GM23338 (cell line): ENCODE measurements around the gene FAF2. TPM values are rescaled to one million over a fixed set of nuclear protein-coding genes. Genes with fewer than 3 reads are reported as not detected.

ENCODE experiments used
- ATAC-seq: fragments of 200-7000 bp; cut with Tn5 transposase; 3 replicates; pipeline ENCODE4 v1.9.1; 2020
- DNase-seq: peaks from one replicate; pipeline ENCODE4 v3.0.0-alpha.2; 2015; ENCODE audit warnings: low spot score
- H2AFZ ChIP-seq: fragments of 200-600 bp; sonication (generic); 2 replicates; pipeline ENCODE4 v1.8.0; 2016; ENCODE audit warnings: antibody characterized with exemption, mild to moderate bottlenecking, moderate library complexity
- H3F3A ChIP-seq: fragments of 200-600 bp; sonication (generic); replicated peaks from 2 replicates; pipeline ENCODE4 v1.8.0; 2017; ENCODE audit warnings: antibody characterized with exemption, mixed run types, low read depth
- H3K27ac ChIP-seq: fragments of 200-600 bp; sonication (generic); 2 replicates; pipeline ENCODE4 v1.6.1; 2016; ENCODE audit warnings: low read depth
- H3K27me3 ChIP-seq: fragments of 200-600 bp; sonication (generic); 2 replicates; pipeline ENCODE4 v1.8.0; 2016; ENCODE audit warnings: mild to moderate bottlenecking, mixed run types, moderate library complexity; ENCODE audit not compliant: insufficient read depth
- H3K36me3 ChIP-seq: fragments of 200-600 bp; sonication (generic); 2 replicates; pipeline ENCODE4 v1.8.0; 2016; ENCODE audit warnings: mild to moderate bottlenecking; ENCODE audit not compliant: insufficient read depth
- H3K4me1 ChIP-seq: fragments of 200-600 bp; sonication (generic); 2 replicates; pipeline ENCODE4 v1.8.0; 2016; ENCODE audit warnings: mild to moderate bottlenecking, moderate library complexity; ENCODE audit not compliant: insufficient read depth
- H3K4me2 ChIP-seq: fragments of 200-600 bp; sonication (generic); 2 replicates; pipeline ENCODE4 v1.7.1; 2017; ENCODE audit warnings: mixed run types
- H3K4me3 ChIP-seq: fragments of 200-600 bp; sonication (generic); 2 replicates; pipeline ENCODE4 v1.6.1; 2016; ENCODE audit warnings: mixed run types
- H3K79me2 ChIP-seq: fragments of 200-600 bp; sonication (generic); replicated peaks from 2 replicates; pipeline ENCODE4 v1.8.0; 2017; ENCODE audit warnings: mild to moderate bottlenecking; ENCODE audit not compliant: insufficient read depth
- H3K9me2 ChIP-seq: fragments of 200-600 bp; sonication (generic); 2 replicates; pipeline ENCODE4 v1.8.0; 2017; ENCODE audit not compliant: insufficient read depth
- H4K20me1 ChIP-seq: fragments of 200-600 bp; sonication (generic); replicated peaks from 2 replicates; pipeline ENCODE4 v1.8.0; 2017; ENCODE audit warnings: mild to moderate bottlenecking; ENCODE audit not compliant: insufficient read depth
- H3K27ac Mint-ChIP-seq: 2 replicates; pipeline ENCODE4 v1.8.0; 2020; ENCODE audit warnings: inconsistent platforms, mild to moderate bottlenecking, moderate library complexity, mixed read lengths
- H3K27me3 Mint-ChIP-seq: 3 replicates; pipeline ENCODE4 v1.8.0; 2022; ENCODE audit warnings: low read depth, mild to moderate bottlenecking, moderate library complexity, mixed read lengths, inconsistent platforms; ENCODE audit not compliant: insufficient read depth, poor library complexity
- H3K36me3 Mint-ChIP-seq: 3 replicates; pipeline ENCODE4 v1.8.0; 2021; ENCODE audit warnings: low read depth, mild to moderate bottlenecking, inconsistent platforms, moderate library complexity, mixed read lengths
- H3K4me1 Mint-ChIP-seq: 3 replicates; pipeline ENCODE4 v1.8.0; 2020; ENCODE audit warnings: mild to moderate bottlenecking, inconsistent platforms, mixed read lengths
- H3K4me3 Mint-ChIP-seq: 3 replicates; pipeline ENCODE4 v1.8.0; 2021; ENCODE audit warnings: moderate library complexity, mild to moderate bottlenecking, inconsistent platforms, mixed read lengths
- H3K9me3 Mint-ChIP-seq: 3 replicates; pipeline ENCODE4 v1.8.0; 2020; ENCODE audit warnings: moderate library complexity, mild to moderate bottlenecking, inconsistent platforms, mixed read lengths
- CREB1 ChIP-seq: fragments of 250-450 bp; sonication (Bioruptor Pico); IDR thresholded peaks from 2 replicates; pipeline ENCODE4 v1.5.0; 2020; ENCODE audit warnings: low read depth, mild to moderate bottlenecking, moderate library complexity
- JUNB ChIP-seq: IDR thresholded peaks from one replicate; pipeline ENCODE4 v1.6.1; 2016; ENCODE audit warnings: antibody characterized with exemption; ENCODE audit not compliant: unreplicated experiment
- polyA plus RNA-seq: library from polyadenylated mRNA; unstranded; fragments of >200 nt; fragmentation: Nextera tagmentation; extraction: Ambion mirVana; gene quantifications from 2 replicates; pipeline ENCODE4 v1.2.1, GENCODE V29; 2016
- total RNA-seq: library from RNA; depleted of rRNA; stranded (reverse); fragments of >200 nt; shearing (Covaris generic); gene quantifications from 2 replicates; pipeline ENCODE4 v1.2.3, GENCODE V29; 2014
- TF ChIP-seq, protein P1 (sequence below): IDR thresholded peaks from 2 replicates; pipeline ENCODE4 v1.6.1; 2016; ENCODE audit warnings: antibody characterized with exemption
- TF ChIP-seq, protein P2 (sequence below): IDR thresholded peaks from one replicate; pipeline ENCODE4 v1.6.1; 2018; ENCODE audit warnings: antibody characterized with exemption; ENCODE audit not compliant: unreplicated experiment
- TF ChIP-seq, protein P3 (sequence below), 2 experiments: fragments of 200-600 bp in 1 of 2; sonication (generic) in 1 of 2; conservative IDR thresholded peaks; 2 replicates each; pipeline versions ENCODE4 v1.5.1 to v1.6.1; 2016 to 2017; ENCODE audit warnings: antibody characterized with exemption in 2 of 2, low read depth in 2 of 2, mild to moderate bottlenecking in 2 of 2, moderate library complexity in 1 of 2

Gene FAF2
- total and polyA plus RNA-seq, 2 experiments from 2014 or later: 32.8 to 37.6 TPM

DNA sequence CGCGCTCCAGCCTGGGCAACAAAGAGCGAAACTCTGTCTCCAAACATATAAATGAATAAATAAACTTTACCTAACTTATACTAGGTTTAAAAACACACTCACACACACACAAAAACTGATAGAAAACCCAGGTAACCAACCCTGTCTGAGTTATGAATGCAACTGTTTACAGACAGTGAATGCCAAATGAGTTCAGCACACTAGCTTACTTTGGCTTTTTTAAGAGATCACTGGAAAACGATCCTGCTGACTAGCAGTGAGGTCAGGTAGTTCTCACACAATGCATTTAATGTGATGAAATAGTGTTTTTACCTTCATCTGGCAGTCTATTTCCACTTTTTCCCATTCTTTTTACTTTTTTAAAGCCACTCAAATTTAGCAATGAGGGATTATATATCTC, 22.4 kb downstream of the FAF2 start (continued):
- TF ChIP-seq, protein P1, sequence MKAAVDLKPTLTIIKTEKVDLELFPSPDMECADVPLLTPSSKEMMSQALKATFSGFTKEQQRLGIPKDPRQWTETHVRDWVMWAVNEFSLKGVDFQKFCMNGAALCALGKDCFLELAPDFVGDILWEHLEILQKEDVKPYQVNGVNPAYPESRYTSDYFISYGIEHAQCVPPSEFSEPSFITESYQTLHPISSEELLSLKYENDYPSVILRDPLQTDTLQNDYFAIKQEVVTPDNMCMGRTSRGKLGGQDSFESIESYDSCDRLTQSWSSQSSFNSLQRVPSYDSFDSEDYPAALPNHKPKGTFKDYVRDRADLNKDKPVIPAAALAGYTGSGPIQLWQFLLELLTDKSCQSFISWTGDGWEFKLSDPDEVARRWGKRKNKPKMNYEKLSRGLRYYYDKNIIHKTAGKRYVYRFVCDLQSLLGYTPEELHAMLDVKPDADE: no peak
- TF ChIP-seq, protein P2, sequence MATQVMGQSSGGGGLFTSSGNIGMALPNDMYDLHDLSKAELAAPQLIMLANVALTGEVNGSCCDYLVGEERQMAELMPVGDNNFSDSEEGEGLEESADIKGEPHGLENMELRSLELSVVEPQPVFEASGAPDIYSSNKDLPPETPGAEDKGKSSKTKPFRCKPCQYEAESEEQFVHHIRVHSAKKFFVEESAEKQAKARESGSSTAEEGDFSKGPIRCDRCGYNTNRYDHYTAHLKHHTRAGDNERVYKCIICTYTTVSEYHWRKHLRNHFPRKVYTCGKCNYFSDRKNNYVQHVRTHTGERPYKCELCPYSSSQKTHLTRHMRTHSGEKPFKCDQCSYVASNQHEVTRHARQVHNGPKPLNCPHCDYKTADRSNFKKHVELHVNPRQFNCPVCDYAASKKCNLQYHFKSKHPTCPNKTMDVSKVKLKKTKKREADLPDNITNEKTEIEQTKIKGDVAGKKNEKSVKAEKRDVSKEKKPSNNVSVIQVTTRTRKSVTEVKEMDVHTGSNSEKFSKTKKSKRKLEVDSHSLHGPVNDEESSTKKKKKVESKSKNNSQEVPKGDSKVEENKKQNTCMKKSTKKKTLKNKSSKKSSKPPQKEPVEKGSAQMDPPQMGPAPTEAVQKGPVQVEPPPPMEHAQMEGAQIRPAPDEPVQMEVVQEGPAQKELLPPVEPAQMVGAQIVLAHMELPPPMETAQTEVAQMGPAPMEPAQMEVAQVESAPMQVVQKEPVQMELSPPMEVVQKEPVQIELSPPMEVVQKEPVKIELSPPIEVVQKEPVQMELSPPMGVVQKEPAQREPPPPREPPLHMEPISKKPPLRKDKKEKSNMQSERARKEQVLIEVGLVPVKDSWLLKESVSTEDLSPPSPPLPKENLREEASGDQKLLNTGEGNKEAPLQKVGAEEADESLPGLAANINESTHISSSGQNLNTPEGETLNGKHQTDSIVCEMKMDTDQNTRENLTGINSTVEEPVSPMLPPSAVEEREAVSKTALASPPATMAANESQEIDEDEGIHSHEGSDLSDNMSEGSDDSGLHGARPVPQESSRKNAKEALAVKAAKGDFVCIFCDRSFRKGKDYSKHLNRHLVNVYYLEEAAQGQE: no peak
- no peak for TF ChIP-seq JUNB

DNA sequence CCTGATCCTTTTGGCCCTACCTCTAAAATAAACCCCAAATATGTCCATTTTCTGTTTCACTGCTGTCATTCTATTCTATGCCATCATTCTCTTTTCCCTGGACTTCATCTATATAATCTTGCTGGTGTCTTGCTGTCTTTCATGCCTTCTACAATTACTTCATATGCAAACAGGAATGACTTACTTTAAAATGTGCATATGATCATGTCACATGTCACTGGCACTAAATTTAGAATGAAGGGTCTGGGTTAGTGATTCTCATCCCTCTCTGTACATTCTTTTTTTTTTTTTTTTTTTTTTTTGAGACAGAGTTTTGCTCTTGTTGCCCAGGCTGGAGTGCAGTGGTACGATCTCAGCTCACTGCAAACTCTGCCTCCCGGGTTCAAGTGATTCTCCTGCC, 22.9 kb downstream of the FAF2 start:
- TF ChIP-seq CREB1 (CRISPR knock-in tag): no peak
- TF ChIP-seq, protein P2: no peak
- TF ChIP-seq, protein P3, sequence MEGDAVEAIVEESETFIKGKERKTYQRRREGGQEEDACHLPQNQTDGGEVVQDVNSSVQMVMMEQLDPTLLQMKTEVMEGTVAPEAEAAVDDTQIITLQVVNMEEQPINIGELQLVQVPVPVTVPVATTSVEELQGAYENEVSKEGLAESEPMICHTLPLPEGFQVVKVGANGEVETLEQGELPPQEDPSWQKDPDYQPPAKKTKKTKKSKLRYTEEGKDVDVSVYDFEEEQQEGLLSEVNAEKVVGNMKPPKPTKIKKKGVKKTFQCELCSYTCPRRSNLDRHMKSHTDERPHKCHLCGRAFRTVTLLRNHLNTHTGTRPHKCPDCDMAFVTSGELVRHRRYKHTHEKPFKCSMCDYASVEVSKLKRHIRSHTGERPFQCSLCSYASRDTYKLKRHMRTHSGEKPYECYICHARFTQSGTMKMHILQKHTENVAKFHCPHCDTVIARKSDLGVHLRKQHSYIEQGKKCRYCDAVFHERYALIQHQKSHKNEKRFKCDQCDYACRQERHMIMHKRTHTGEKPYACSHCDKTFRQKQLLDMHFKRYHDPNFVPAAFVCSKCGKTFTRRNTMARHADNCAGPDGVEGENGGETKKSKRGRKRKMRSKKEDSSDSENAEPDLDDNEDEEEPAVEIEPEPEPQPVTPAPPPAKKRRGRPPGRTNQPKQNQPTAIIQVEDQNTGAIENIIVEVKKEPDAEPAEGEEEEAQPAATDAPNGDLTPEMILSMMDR (conservative IDR thresholded peaks at IDR 0.05; ENCODE audit: low read depth in 2 of 2): no peak
- ATAC-seq: no peak

More for the DNA sequence above, 22.9 kb downstream of the FAF2 start:
- Histone ChIP-seq H3K36me3 (no peaks in the 10 kb centered on the region), H3K27me3 (no peaks in the 10 kb centered on the region), H3K4me2 (no peak overlapping the region), H3K27ac (no peak overlapping the region), H3K79me2 (peaks cover 72% of the 10 kb centered on the region), H3K4me1 (no peaks in the 10 kb centered on the region), H3K9me2 (no peaks in the 10 kb centered on the region), H4K20me1 (peaks cover 21% of the 10 kb centered on the region), H3K4me3 (no peak overlapping the region), H3F3A (no peaks in the 10 kb centered on the region), H2AFZ (no peak overlapping the region)
- Mint-ChIP-seq H3K9me3 (no peaks in the 10 kb centered on the region; the same call in 2 of the 3 replicates), H3K36me3 (peaks cover 17% of the 10 kb centered on the region; the same call in 2 of the 3 replicates), H3K4me3 (no peak overlapping the region), H3K4me1 (peaks cover 3% of the 10 kb centered on the region; the same call in 1 of the 3 replicates), H3K27ac (no peak overlapping the region), H3K27me3 (peaks cover 2% of the 10 kb centered on the region)
- no peak for DNase-seq
